A673 (cell line): ENCODE results near the gene ZNF664.
A peak's percentile ranks its signal among the peaks of the same experiment; 100 is the strongest.

Experiments used
- CTCF ChIP-seq: fragments of 300-800, 200-600 bp; sonication (generic); conservative IDR thresholded peaks from 2 replicates; pipeline ENCODE4 v1.5.1; 2017; ENCODE audit warnings: low read depth, mild to moderate bottlenecking, antibody characterized with exemption, low read length, moderate library complexity, mixed read lengths
- EZH2 ChIP-seq: fragments of 200-600 bp; sonication (generic); IDR thresholded peaks from 2 replicates; pipeline ENCODE4 v1.6.1; 2017; ENCODE audit warnings: borderline replicate concordance, low read depth, mild to moderate bottlenecking, mixed read lengths, antibody characterized with exemption, low read length; ENCODE audit not compliant: poor library complexity, severe bottlenecking

- TF ChIP-seq CTCF = peak; percentile 94
- TF ChIP-seq EZH2 = no peak
These were observed 63.7 kb downstream of the ZNF664 start for GRCh38 chr12:124036657-124037109.
